ENCODE data around the gene ARSK.

ARSK gene

DNA sequence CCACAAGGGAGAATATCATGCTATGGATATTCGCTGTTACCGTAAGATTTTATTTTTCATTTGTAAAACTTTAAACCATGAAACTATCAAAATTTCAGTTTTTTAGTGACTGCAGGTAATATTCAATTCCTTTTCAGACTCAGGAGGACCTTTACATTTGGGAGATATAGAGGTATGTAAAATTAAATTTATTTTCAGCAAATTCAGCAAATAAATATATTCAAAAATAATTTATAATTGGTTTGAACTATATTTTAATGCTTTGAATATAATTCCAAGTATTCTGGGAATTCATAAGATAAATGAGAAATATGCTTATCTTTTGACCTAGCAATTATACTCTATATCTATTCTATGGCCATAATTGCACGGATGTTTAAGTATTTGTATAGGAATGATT lies 99.3 kb downstream of the ARSK start:
- Histone ChIP-seq H3K27ac (ENCODE audit: low read depth, low read length) (no peak overlapping the region), H3K4me1 (ENCODE audit: insufficient read depth, low read length) (no peaks in the 10 kb centered on the region), H3K4me3 (ENCODE audit: low read depth in 1 of 2, low read length in 2 of 2) (no peak overlapping the region), H3K9me3 (ENCODE audit: low read length) (no peaks in the 10 kb centered on the region), H3K36me3 (ENCODE audit: insufficient read depth, low read length) (no peaks in the 10 kb centered on the region), H3K27me3 (ENCODE audit: control insufficient read depth in 1 of 2, insufficient read depth in 2 of 2, low read length in 2 of 2) (no peaks in the 10 kb centered on the region), H3K9ac (ENCODE audit: low read length) (no peak overlapping the region)

Data from muscle layer of colon (tissue), 2 donors.